ENCODE measurements around the gene CDYL.

Gene CDYL, protein sequence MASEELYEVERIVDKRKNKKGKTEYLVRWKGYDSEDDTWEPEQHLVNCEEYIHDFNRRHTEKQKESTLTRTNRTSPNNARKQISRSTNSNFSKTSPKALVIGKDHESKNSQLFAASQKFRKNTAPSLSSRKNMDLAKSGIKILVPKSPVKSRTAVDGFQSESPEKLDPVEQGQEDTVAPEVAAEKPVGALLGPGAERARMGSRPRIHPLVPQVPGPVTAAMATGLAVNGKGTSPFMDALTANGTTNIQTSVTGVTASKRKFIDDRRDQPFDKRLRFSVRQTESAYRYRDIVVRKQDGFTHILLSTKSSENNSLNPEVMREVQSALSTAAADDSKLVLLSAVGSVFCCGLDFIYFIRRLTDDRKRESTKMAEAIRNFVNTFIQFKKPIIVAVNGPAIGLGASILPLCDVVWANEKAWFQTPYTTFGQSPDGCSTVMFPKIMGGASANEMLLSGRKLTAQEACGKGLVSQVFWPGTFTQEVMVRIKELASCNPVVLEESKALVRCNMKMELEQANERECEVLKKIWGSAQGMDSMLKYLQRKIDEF

DNA sequence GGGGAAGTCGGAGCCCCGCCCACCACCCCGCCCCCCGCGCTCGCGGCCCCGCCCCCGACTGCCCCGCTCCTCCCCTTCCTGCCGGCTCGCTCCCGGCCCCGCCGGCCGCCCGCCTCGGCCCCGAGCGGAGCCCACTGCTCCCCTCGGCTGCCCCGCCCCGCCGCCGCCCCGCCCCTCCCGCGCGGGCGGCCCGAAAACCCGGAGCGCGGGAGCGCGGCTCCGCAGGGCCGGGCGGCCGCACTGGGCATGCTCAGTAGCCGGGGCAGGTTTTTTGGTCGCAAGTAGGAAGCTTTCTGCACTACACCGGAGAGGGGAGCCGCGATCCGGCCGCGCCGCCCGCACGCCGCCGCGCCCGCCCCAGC lies at the start of gene CDYL:
CDYL (plus strand) TSS at position 274 of the 362 bp plus-strand sequence. CDS start 380 bp downstream, outside the sequence.
- DNase-seq (ENCODE audit: low spot score): peak; percentile 92

DNA sequence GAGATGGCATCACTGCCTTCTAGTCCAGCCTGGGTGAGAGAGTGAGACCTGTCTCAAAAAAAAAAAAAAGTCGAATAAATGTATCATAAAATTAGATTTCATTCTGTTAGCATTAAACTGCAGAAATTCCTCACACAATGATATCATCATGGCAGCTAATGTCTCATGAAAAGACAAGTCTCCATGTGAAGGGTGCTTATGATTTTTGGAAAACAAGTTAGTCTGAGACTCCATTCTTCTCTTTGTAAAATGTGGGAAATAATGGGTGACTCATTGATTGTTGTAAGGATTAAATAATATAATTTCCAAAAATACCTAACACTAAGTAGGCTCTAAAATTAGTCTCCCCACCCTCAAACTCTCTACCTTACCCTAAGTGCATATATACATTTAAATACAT lies 49.6 kb upstream of the CDYL start:
- no peak for DNase-seq (ENCODE audit: low spot score)

DNA sequence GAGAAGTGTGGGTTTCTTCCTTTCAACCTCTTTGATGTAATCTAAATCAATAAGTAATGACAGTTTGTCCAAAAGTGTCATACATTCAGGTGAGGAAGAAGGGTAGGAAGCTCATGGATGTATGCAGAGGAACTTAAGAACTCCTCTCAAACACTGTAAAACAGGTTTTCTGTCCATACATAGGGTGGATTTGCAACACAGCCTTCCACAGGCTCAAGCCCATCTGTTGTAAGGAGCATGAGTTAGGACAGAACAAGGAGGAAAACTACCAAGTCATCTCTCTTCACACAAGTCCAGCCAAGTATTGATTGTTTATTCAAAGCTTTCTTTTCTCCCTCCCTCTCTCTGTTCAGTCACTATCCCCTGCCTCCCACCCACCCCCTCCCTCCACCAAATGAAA lies 49.0 kb upstream of the CDYL start:
- DNase-seq (ENCODE audit: low spot score): no peak

DNA sequence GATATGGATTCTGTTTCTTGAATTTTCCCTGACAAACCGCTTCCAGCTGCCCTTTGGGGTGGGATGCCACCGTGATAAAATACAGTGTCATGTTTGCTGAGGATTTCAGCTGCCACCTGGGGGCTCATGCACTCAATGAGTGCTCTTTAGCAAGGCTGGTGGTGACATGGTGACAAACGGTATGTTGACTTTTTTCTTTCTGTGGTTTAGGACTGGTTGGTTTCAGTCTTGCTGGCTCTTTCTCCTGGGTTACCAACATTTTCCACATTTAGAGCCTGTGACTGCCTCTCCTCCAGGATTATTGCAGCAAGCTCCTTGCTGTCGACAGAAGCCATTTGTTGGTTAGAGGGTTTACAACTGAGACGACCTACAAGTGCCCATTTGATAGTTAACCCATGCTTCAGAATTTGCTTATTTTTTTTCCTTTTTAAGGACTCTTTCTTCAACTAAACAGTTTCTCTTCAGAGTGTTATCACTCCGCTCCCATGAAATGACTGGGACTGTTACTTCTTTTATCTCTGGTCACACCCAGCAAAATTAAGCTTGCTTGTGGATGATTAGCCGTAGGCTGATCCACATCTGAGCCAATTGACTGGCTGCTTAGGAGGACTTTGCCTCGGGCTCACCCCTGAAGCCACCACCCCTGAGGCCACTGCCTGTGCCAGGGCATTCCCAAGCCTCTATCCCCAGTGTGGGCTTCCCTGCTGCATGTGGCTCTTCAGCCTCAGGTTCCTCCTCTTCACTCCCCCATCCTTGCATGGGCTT lies 48.4 kb upstream of the CDYL start:
- DNase-seq (ENCODE audit: low spot score): peak; percentile 24

DNA sequence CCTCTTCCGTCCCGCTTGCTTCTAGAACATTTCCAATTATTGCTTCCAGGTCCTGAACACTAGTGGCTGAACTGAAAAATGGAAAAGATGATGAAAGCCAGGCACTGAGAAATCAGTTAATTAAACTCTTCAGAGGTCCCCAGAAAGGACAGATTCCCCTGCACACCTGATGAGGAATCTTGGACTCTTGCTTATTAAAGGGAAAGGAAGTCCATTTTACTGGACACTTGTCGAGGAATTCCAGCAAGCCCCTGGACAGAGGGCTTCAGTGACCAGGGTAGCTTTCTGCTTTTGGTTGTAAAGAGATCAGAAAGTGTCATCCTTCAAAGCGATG lies 47.8 kb upstream of the CDYL start:
- DNase-seq (ENCODE audit: low spot score): no peak

DNA sequence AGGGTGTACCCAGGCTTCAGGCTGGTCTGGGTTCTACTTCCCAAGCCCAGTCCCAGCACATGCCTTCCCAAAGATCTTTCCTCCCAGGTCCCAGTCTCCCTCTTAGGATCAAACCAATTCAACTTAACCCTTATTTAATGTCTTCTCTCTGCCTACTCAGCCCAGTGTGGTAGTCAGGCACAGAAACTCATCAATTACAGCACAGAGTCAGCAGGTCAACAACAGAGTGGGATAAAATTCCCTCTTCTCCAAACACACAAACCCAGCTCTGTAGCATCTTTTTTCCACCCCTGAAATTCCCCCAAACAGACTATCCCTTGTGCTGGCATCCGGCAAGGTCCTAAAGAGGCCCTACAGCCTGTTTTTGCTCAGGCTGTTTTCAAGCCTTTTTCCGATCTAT lies 47.3 kb upstream of the CDYL start:
- no peak for DNase-seq (ENCODE audit: low spot score)

DNA sequence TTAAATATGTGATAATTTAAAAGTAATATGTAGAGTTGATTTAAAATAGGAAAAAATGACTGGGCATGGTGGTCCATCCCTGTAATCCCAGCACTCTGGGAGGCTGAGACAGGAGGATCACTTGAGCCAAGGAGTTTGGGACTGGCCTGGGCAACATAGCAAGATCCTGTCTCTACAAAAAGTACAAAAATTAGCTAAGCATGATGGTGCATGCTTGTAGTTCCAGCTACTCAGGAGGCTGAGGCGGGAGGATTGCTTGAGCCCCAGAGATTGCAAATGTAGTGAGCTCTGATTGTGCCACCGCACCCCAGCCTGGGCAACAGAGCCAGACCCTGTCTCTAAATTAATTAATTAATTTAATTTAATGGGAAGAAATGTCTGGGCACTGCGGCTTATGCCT lies 44.2 kb upstream of the CDYL start:
- no peak for DNase-seq (ENCODE audit: low spot score)

DNA sequence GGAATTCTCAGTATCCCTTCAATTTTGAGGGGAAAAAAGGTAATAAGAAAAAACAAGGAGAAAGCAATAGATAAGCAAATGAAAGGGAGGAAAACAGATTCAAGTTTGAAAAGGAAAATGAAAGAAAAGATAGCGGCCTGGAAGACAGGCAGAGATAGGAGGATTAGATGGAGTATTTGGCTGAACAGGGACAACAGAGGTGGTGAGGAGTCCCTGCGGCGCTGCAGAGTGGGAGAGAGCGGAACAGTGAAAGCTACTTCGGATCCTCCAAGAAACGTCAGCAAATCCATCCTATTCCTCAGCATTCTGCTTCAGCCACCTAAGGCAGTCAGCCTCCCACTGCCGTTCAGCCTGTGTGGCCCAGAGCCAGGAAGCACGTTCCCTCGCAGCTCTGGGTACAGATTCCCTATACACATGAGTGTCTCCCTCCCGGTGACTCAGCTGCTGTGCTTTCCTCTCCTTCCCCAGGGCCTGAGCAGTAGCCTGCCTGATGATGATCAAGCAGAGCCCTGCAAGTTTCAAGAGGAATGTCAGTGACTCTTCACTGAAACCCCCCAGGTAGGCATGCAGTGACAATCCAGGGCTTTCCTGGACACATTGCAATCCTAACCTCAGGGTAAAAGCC lies 43.4 kb upstream of the CDYL start:
- peak; percentile 86 for DNase-seq (ENCODE audit: low spot score)

DNA sequence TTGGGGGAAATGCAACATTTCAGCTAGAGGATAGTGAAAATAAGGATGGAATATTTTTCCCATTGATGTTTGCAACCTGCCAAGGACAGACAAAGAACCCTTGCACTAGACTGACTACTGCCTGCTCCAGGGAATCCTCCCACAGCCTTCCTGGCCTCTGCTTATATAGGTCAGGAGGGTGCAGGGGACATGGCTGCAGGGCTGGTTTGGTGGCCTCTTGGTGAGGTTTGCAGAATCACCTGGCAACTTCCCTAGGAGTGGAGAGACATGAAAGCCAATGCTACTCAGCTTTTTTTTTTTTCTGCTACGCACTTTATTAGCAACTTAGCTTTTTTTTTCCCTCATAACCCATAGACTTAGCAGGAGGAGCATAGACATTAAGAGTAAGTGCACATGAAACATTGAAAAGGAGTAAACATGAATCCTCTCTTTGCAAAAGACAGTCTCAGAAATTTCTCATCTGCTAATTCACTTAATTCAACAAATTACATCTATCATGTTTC lies 39.8 kb upstream of the CDYL start:
- no peak for DNase-seq (ENCODE audit: low spot score)

DNA sequence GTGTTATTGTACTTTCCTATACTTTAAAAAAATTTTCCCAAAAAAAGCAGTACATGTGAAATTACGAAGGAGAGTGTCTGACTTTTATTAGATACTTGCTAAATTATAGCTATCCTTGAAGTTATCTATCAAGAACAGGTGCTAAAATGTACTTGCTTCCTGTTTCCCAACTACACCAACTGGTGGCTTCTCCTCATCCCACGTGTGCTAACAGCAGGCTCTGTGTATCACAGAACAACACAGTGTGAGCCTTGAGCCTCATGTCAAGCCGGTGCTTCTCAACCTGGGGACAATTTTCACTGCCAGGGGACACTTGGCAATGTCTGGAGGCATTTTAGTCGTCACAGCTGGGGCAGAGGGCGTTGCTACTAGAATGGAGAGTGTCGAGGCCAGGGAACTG lies 36.2 kb upstream of the CDYL start:
- no peak for DNase-seq (ENCODE audit: low spot score)

DNA sequence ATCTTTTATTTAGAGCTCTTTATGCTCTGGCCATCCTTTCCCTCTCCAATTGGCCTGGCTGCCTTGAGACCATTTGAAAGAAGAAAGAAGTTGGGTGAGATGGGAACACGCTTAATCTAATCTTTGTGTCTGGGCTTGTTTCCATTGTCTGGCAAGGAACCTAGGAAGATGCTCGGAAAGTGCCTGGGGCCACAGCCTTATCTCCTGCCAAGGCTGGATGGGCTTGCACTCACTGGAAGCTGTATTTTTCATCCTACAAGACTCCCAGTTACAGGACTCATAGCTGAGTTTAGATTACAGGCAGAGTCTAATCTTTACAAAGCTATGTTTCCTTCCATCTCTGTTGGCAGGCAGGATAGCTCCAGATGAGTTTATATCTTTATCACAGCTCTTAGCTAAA lies 33.1 kb upstream of the CDYL start:
- no peak for DNase-seq (ENCODE audit: low spot score)

DNA sequence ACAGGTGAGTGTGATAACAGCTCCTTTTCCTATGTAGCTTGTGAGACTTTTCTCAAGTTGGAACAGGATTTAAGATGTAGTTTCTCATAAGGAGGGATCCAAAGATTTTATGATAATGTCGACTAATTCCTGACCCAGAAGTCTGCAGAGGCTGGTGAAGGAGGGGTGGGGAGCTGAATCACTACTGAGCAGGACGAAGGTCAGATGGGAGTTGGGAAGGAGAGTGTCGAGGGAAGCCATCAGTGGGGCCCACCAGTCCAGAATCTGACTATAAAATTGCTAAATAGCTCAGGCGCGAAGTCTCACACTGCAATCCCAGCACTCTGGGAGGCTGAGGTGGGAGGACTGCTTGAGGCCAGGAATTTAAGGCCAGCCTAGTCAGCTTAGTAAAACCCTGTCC lies 32.3 kb upstream of the CDYL start:
- DNase-seq (ENCODE audit: low spot score): no peak

DNA sequence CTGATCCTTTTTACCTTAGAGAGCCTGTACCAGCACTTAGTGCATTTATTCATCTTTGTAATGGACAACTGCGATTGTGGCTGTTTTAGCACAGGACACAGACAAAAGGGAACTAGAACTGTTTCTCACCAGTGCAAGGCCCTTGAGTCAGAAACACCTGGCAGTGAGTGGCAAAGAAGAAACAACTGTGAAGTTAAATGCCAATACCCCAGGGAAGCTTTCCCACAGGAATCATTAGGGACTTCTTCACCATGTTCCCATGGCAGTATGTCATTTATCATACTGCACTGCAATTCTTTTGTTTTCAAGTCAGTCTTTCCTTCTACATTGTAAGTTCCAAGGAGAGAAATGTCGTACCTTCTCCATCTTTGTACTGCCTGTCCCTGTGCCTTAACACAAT lies 28.6 kb upstream of the CDYL start:
- no peak for DNase-seq (ENCODE audit: low spot score)

DNA sequence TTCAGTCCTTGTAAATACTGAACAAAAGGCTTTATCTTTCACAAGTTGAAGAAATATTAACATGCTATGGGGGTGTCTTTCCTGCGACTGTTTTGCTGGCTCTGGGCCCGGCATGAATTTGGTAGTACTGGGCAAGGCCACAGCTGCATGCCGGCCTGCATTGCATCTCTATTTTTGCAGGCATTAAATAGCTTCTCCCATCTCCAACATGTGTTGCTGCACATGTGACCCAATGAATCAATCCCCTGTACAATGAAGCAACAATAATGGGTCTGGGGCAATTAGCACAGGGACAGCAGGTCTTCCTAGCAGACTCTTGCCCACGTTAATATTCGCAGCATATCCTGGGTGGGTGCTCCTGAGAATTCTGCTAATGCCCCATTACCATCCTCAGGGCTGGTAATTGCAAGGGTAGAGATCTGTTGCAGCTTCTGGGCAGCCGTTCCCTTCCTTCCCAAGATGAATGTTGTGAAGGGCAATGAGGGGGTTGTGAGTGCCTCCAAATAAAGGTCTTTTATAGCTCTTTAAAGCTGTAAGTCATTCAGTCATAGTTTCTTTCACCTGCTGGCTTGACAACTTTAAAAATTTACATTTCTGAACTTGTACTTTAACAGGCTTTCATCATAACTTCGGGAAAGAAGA lies 24.3 kb upstream of the CDYL start:
- no peak for DNase-seq (ENCODE audit: low spot score)

DNA sequence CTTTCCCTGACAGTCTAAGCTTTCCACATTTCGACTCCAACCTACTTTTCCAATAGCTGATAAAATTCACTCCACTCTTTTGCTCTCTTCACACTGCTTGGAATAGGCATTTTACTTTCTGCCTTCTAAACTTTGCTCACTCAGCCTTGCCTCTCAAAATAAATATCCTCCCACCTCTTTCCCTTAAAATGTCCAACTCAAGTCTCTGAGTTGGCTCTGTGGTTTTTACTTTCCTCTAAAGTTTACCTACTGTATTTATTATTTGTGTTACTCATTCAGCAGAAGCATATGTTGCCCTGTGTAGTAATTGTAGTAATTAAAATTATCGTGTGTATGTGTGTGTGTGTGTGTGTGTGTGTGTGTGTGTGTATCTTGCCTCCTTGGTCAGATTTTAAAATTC lies 20.0 kb upstream of the CDYL start:
- DNase-seq (ENCODE audit: low spot score): no peak

DNA sequence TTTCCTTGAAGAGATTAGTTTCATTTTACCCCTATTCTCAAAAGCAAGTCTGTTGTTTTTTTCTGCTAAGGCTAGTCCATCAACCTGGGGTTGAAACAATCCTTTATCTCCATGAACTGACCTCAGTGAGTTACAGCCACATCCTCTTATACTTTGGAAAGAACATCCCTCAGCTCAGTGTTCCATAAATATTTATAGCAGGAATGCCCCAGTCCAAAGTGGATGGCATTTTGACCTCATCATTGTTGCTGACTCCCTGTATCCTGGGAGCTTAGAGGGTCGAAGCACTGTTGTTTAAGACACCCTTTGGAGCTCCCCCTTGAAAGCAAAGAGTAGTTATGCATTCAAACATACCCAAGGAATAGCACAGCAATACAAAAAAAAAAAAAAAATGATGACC lies 16.2 kb upstream of the CDYL start:
- no peak for DNase-seq (ENCODE audit: low spot score)

DNA sequence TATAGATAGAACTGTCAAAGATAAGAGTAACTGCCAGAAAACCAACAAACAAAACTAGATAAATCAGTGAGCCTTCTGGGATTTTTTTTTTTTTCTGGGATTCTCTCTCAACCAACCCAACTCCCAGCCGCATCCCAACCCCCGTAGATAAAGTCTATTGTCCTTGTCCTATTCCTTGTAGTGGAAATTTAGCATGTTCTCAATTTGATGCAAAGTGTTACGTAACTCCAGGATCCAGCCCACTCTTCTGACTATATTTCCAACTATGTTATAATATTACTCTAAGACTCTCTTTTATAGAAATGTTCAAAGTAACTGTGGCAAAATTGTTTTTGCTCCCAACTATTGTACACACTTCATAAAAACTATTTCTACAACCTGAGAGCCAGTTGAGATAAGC lies 15.4 kb upstream of the CDYL start:
- no peak for DNase-seq (ENCODE audit: low spot score)

DNA sequence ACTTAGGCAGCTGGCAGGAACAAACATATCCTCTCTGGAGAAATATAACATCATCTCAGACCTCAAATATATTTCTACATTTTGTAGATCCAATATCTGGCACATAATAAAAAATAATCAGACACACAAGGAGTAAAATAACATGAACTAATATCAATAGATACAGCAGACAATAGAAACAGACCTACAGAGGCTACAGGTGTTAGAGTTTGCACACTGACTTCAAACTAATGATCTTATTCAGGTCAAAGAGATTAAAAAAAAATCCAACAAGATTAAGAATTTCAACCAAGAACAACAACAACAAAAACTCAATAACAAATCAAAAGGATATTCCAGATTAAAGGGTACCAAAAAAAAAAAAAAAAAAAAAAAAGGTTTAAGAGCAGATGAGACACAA lies 13.9 kb upstream of the CDYL start:
- no peak for DNase-seq (ENCODE audit: low spot score)

DNA sequence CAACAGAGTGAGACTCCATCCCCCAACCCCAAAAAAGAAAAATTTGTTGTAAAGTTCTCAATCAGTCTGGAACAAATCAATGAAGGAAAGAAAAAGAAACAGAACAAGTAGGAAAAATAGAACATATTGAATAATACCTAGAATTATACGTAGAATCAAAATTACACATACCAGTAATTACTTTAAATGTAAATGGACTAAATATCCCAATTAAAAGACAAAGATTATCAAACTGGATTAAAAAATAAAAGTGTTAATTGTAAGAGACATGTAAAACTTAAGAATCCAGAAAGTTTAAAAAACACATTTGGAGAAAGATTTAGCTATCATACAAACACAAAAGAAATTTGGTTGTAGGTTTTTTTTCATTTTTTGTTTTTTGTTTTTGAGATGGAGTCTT lies 12.3 kb upstream of the CDYL start:
- no peak for DNase-seq (ENCODE audit: low spot score)

DNA sequence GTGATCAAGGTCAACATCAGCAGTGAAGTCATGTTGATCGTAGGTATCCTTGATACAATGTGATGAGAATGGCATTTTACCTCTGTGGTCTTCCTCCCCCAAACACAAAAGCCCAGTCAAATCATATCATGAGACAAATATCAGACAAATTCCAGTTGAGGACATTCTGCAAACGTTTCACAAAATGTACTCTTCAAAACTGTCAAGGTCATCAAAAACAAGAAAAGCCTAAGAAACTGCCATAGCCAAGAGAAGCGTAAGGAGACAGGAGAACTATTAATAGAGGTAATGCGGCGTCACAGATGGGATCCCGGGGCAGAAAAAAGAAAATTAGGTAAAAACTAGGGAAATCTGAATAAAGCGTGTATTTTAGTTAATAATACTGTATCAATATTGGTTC lies 7.4 kb upstream of the CDYL start:
- DNase-seq (ENCODE audit: low spot score): no peak

DNA sequence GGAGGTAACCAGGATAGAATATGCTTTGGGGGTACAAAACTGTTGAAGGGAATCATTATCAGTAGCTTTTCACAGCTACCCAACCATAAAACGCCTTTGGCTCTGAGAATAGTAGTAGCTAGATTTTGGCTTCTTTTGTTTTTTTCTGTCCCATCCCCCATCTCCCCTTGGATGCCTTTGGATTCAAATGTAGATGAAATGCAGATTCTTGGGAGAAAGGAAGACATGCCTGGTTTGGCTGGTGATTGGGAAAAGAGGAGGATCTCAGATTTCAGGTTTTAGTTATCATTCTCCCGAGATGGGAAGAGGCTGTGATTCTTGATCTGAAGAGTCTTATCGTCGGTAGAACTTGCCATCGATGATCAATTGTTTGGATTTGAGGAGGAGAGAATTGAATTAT lies 3.5 kb upstream of the CDYL start:
- no peak for DNase-seq (ENCODE audit: low spot score)

DNA sequence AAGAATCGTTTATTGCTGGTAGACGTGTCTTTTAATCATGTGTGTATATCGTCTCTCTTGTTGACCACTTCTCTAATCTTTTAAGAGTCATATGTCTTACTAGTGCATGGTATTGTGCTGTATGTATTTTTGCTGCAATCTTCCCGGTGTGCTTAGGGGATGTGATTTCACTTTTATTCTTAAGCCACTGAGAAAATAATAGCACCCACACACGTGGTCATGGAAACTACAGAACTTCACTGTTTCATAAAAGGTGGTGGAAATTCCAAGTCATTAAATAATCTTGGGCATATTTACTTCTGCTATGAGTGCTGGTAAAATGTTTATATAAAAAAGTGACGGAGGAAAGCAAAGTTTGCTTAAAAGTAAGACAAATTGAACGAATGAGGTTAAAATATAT lies 3.0 kb upstream of the CDYL start:
- DNase-seq (ENCODE audit: low spot score): no peak

All from hepatic stellate cell (primary cell).